ENCODE measurements around the gene ERAP2.

The ERAP2 gene

GRCh38 chr5:96854067-96854466, 22.2 kb upstream of the ERAP2 start:
- DNase-seq (ENCODE audit: low read depth), result no peak
- TF ChIP-seq CTCF (conservative IDR thresholded peaks at IDR 0.05; ENCODE audit: low read depth, low read length), result no peak
- H3K4me3 ChIP-seq (ENCODE audit: low read depth, low read length), result no peak overlapping the region

GRCh38 chr5:96855031-96855872, 21.0 kb upstream of the ERAP2 start:
- peak; percentile 56 for DNase-seq (ENCODE audit: low read depth)
- TF ChIP-seq CTCF (conservative IDR thresholded peaks at IDR 0.05; ENCODE audit: low read depth, low read length), result no peak
- no peak overlapping the region for H3K4me3 ChIP-seq (ENCODE audit: low read depth, low read length)

GRCh38 chr5:96856371-96856770, 19.9 kb upstream of the ERAP2 start:
- peak; percentile 69 for DNase-seq (ENCODE audit: low read depth)
- no peak overlapping the region for H3K4me3 ChIP-seq (ENCODE audit: low read depth, low read length)

GRCh38 chr5:96857454-96857853, 18.8 kb upstream of the ERAP2 start:
- H3K4me3 ChIP-seq (ENCODE audit: low read depth, low read length), result no peak overlapping the region
- no peak for DNase-seq (ENCODE audit: low read depth)
- no peak for TF ChIP-seq CTCF (conservative IDR thresholded peaks at IDR 0.05; ENCODE audit: low read depth, low read length)

More at GRCh38 chr5:96856371-96856770, 19.9 kb upstream of the ERAP2 start:
- no peak for TF ChIP-seq CTCF (conservative IDR thresholded peaks at IDR 0.05; ENCODE audit: low read depth, low read length)

- TF ChIP-seq CTCF (conservative IDR thresholded peaks at IDR 0.05; ENCODE audit: low read depth, low read length), result no peak
These were observed 18.4 kb upstream of the ERAP2 start for GRCh38 chr5:96857924-96858323.

GRCh38 chr5:96859375-96859774, 16.9 kb upstream of the ERAP2 start:
- no peak overlapping the region for H3K4me3 ChIP-seq (ENCODE audit: low read depth, low read length)
- no peak for DNase-seq (ENCODE audit: low read depth)
- no peak for TF ChIP-seq CTCF (conservative IDR thresholded peaks at IDR 0.05; ENCODE audit: low read depth, low read length)

More at GRCh38 chr5:96857924-96858323, 18.4 kb upstream of the ERAP2 start:
- DNase-seq (ENCODE audit: low read depth), result no peak
- no peak overlapping the region for H3K4me3 ChIP-seq (ENCODE audit: low read depth, low read length)

GRCh38 chr5:96861076-96861475, 15.2 kb upstream of the ERAP2 start:
- H3K4me3 ChIP-seq (ENCODE audit: low read depth, low read length), result no peak overlapping the region
- DNase-seq (ENCODE audit: low read depth), result no peak
- no peak for TF ChIP-seq CTCF (conservative IDR thresholded peaks at IDR 0.05; ENCODE audit: low read depth, low read length)

All from choroid plexus epithelial cell (primary cell).